ENCODE data around the gene CDH4.

- TF ChIP-seq CTCF (IDR thresholded peaks at IDR 0.05) (no peak), POLR2A (IDR thresholded peaks at IDR 0.05) (no peak)
These were observed 310.9 kb downstream of the CDH4 start for GRCh38 chr20:61562897-61563504.
